ENCODE results near the gene MS4A14. TPM values are rescaled to one million over a fixed set of nuclear protein-coding genes. Genes with fewer than 3 reads are reported as not detected.
"Not testable (repeated sequence)": the region's sequence is repeated elsewhere in the genome, so short reads cannot be mapped to it uniquely, and the experiment has no call there.

MS4A14 gene
- total and polyA plus RNA-seq, 2 of the 8 experiments (the other 6 are each of a cell fraction or from before 2014, with no cell fraction given) = not detected

DNA sequence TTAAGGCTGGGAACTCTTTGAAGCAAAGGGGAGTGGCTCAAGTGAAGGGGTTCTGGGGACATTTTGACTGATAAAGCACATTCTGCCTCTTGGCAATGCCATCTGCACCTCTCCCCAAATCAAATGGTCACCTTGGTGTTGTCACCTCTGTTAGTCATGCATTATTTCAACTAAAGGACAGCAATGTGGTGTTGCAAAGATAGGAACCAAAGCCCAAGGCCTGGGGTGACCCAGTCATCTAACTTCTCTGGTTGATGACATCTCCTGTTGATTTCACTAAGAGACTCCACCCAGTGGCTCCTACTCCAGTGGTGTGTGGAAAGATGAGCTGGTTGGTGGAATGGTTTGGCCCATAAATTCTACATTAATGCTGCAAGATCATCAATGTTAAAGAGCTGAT, 51.6 kb downstream of the MS4A14 start (continued):
- TF ChIP-seq BCL11A (IDR thresholded peaks at IDR 0.05; ENCODE audit: low read depth in 2 of 2, low read length in 2 of 2) = no peak
- TF ChIP-seq RXRA (IDR thresholded peaks at IDR 0.05; ENCODE audit: insufficient read depth, low read depth, low read length) = no peak

DNA sequence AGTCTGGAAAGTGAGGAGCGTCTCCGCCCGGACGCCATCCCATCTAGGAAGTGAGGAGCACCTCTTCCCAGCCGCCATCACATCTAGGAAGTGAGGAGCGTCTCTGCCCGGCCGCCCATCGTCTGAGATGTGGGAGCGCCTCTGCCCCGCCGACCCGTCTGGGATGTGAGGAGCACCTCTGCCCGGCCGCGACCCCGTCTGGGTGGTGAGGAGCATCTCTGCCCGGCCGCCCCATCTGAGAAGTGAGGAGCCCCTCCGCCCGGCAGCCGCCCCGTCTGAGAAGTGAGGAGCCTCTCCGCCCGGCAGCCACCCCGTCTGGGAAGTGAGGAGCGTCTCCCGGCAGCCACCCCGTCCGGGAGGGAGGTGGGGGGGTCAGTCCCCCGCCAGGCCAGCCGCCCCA, 54.9 kb downstream of the MS4A14 start:
- H4K91ac ChIP-seq (replicated peaks; ENCODE audit: insufficient read length, low read length); CTCF ChIA-PET (ENCODE audit: partially characterized antibody); H3K4ac ChIP-seq (replicated peaks; ENCODE audit: insufficient read length, low read depth, low read length); H3K23ac ChIP-seq (ENCODE audit: insufficient read length); H4K20me1 ChIP-seq (replicated peaks in 1 of 2; ENCODE audit: control insufficient read depth in 1 of 2, insufficient read depth in 2 of 2, low read length in 2 of 2); H4K5ac ChIP-seq (ENCODE audit: insufficient read length, low read depth, low read length); H2BK5ac ChIP-seq (ENCODE audit: low read depth, low read length); H3K4me2 ChIP-seq (ENCODE audit: insufficient read depth in 1 of 2, low read depth in 2 of 2, low read length in 2 of 2); H3K4me1 ChIP-seq (replicated peaks in 1 of 4; ENCODE audit: control insufficient read depth in 3 of 4, insufficient read depth in 4 of 4, low read length in 3 of 4); H2AK5ac ChIP-seq (ENCODE audit: low read depth, low read length); H2BK20ac ChIP-seq (ENCODE audit: low read length); H2BK12ac ChIP-seq (ENCODE audit: low read depth, low read length); H3K27me3 ChIP-seq (replicated peaks in 1 of 4; ENCODE audit: control insufficient read depth in 3 of 4, extremely low read depth in 1 of 4, insufficient read depth in 3 of 4, low read length in 3 of 4); H4K8ac ChIP-seq (ENCODE audit: extremely low read depth, insufficient read depth, low read length); H2BK120ac ChIP-seq (replicated peaks; ENCODE audit: low read depth, low read length); H3K79me1 ChIP-seq (ENCODE audit: low read depth, low read length); H3K4me3 ChIP-seq (ENCODE audit: extremely low read depth in 1 of 4, insufficient read depth in 2 of 4, low read depth in 3 of 4, low read length in 4 of 4); H3K56ac ChIP-seq (replicated peaks; ENCODE audit: insufficient read length, low read depth, low read length); H3K9ac ChIP-seq (replicated peaks in 1 of 4; ENCODE audit: extremely low read depth in 1 of 4, low read depth in 3 of 4, low read length in 3 of 4); H2BK15ac ChIP-seq (ENCODE audit: low read length); H3K14ac ChIP-seq (ENCODE audit: insufficient read length); H3K18ac ChIP-seq (ENCODE audit: extremely low read depth, low read length); H3K23me2 ChIP-seq (ENCODE audit: low read depth, low read length); H3K27ac ChIP-seq (ENCODE audit: low read depth, low read length); DNase-seq (ENCODE audit: low read depth in 1 of 2, low spot score in 2 of 2); FAIRE-seq; H3K79me2 ChIP-seq (ENCODE audit: control insufficient read depth in 1 of 2, insufficient read depth in 2 of 2, low read length in 2 of 2); H2AFZ ChIP-seq (ENCODE audit: low read length); H3K36me3 ChIP-seq (ENCODE audit: control insufficient read depth in 2 of 4, insufficient read depth in 4 of 4, low read length in 3 of 4); POLR2A ChIA-PET (ENCODE audit: partially characterized antibody): not testable (repeated sequence)
- WGBS, 2 experiments (ENCODE audit: extremely low coverage in 1 of 2, insufficient coverage in 1 of 2, insufficient read length in 1 of 2, insufficient replicate concordance in 2 of 2, low coverage in 1 of 2, low lambda C conversion rate in 2 of 2, missing lambda C conversion rate in 1 of 2) = 92% methylated on average over 12 of the region's 32 CpGs; no CpG with 5 or more reads in 1 of the 2 experiments
- H3K9me3 ChIP-seq (ENCODE audit: insufficient read depth in 2 of 2, low read depth in 1 of 2, low read length in 1 of 2) = peaks cover 2 to 12% of the 10 kb centered on the region in 2 experiments; a peak in 3 of 4 replicates

Measured in H1 (cell line).